ENCODE data around the gene G6PC1. TPM values are rescaled to one million over a fixed set of nuclear protein-coding genes. Genes with fewer than 3 reads are reported as not detected.
A peak's percentile ranks its signal among the peaks of the same experiment; 100 is the strongest.

Gene G6PC1
- total and polyA plus RNA-seq, 2 donors (not counting 1 experiment from before 2014, with no cell fraction given) = not detected

- no peak for TF ChIP-seq EZH2 (IDR thresholded peaks at IDR 0.05; ENCODE audit: borderline replicate concordance, insufficient read depth, low read depth, low read length, poor library complexity, severe bottlenecking)
- no peak for TF ChIP-seq CTCF (IDR thresholded peaks at IDR 0.05)
- no peak overlapping the region for H3K27ac Mint-ChIP-seq
- H3K4me1 ChIP-seq (ENCODE audit: control insufficient read depth in 2 of 2, insufficient read depth in 2 of 2, low read length in 2 of 2) = peaks cover 8 to 10% of the 10 kb centered on the region in 2 donors
- DNase-seq = no peak
- no peak for ATAC-seq (ENCODE audit: low read depth)
- H2AFZ ChIP-seq (ENCODE audit: insufficient read depth, low read depth, low read length, poor library complexity, severe bottlenecking) = no peak overlapping the region
- no peaks in the 10 kb centered on the region for H3K9me3 ChIP-seq (ENCODE audit: control extremely low read depth in 1 of 3, control insufficient read depth in 2 of 3, insufficient read depth in 1 of 3, low read length in 2 of 3)
- intact Hi-C loops (cut with micrococcal nuclease) = no loop called here
- ChIA-PET POLR2A (no interaction called here), CTCF (no interaction called here)
- H3K4me3 Mint-ChIP-seq = no peak overlapping the region
- H3K27me3 Mint-ChIP-seq = peaks cover 7% of the 10 kb centered on the region
- no peak overlapping the region for H3K4me3 ChIP-seq (ENCODE audit: control extremely low read depth in 1 of 5, extremely low read depth in 1 of 5, insufficient read depth in 1 of 5, low read depth in 2 of 5, low read length in 4 of 5)
- H3K4me1 Mint-ChIP-seq = peaks cover 9% of the 10 kb centered on the region
- H3K9ac ChIP-seq (ENCODE audit: low read length) = no peak overlapping the region
- no peaks in the 10 kb centered on the region for H3K36me3 ChIP-seq (replicated peaks in 1 of 2; ENCODE audit: control extremely low read depth in 1 of 2, control insufficient read depth in 1 of 2, extremely low read depth in 1 of 2, insufficient read depth in 2 of 2, low read length in 1 of 2)
- no peak overlapping the region for H3K27ac ChIP-seq (ENCODE audit: low read length in 2 of 2)
- 22% methylated on average over 4 of the region's 5 CpGs for WGBS (ENCODE audit: insufficient coverage)
- no peaks in the 10 kb centered on the region for H4K20me1 ChIP-seq (ENCODE audit: control insufficient read depth, insufficient read depth, low read length, poor library complexity, severe bottlenecking)
- no peaks in the 10 kb centered on the region for H3K27me3 ChIP-seq (replicated peaks in 1 of 4; ENCODE audit: control extremely low read depth in 1 of 4, control insufficient read depth in 3 of 4, insufficient read depth in 4 of 4, low read length in 3 of 4)
- H3K79me2 ChIP-seq (ENCODE audit: control insufficient read depth, insufficient read depth, low read length) = no peaks in the 10 kb centered on the region
- no peak overlapping the region for H3K4me2 ChIP-seq (replicated peaks; ENCODE audit: low read depth, low read length, poor library complexity, severe bottlenecking)
- no peaks in the 10 kb centered on the region for H3K9me3 Mint-ChIP-seq (ENCODE audit: insufficient read depth)
Observed at GRCh38 chr17:42924891-42925290, 24.3 kb downstream of the G6PC1 start.

GRCh38 chr17:42928714-42929496 is 28.3 kb downstream of the G6PC1 start:
- Mint-ChIP-seq H3K9me3 (ENCODE audit: insufficient read depth) (no peaks in the 10 kb centered on the region), H3K27ac (peak overlapping the region; percentile 47), H3K27me3 (no peaks in the 10 kb centered on the region), H3K4me1 (peaks cover 9% of the 10 kb centered on the region), H3K4me3 (no peak overlapping the region)
- H3K9me3 ChIP-seq (ENCODE audit: control extremely low read depth in 1 of 3, control insufficient read depth in 2 of 3, insufficient read depth in 1 of 3, low read length in 2 of 3) = no peaks in the 10 kb centered on the region
- TF ChIP-seq EZH2 (IDR thresholded peaks at IDR 0.05; ENCODE audit: borderline replicate concordance, insufficient read depth, low read depth, low read length, poor library complexity, severe bottlenecking) (no peak), CTCF (IDR thresholded peaks at IDR 0.05) (peak; percentile 66)
- H3K36me3 ChIP-seq (replicated peaks in 1 of 2; ENCODE audit: control extremely low read depth in 1 of 2, control insufficient read depth in 1 of 2, extremely low read depth in 1 of 2, insufficient read depth in 2 of 2, low read length in 1 of 2) = no peaks in the 10 kb centered on the region
- H3K4me1 ChIP-seq (ENCODE audit: control insufficient read depth in 2 of 2, insufficient read depth in 2 of 2, low read length in 2 of 2) = peaks cover 8 to 10% of the 10 kb centered on the region in 2 donors
- ChIA-PET CTCF (interaction anchor here (0.9 to 1.7 kb wide), 4 partner anchors 9 to 209 kb away, joined by 3 to 6 read pairs (median 5); partner anchors contain the start of gene PSME3), POLR2A (interaction anchor here (0.5 kb wide), 1 partner anchor 386 kb away, joined by 5 read pairs; no protein-coding TSS in a partner anchor)
- H2AFZ ChIP-seq (ENCODE audit: insufficient read depth, low read depth, low read length, poor library complexity, severe bottlenecking) = peak overlapping the region; percentile 63
- WGBS (ENCODE audit: insufficient coverage) = 28% methylated on average over 6 of the region's 9 CpGs
- no peak overlapping the region for H3K27ac ChIP-seq (ENCODE audit: low read length in 2 of 2)
- peak; percentile 50 for DNase-seq
- H4K20me1 ChIP-seq (ENCODE audit: control insufficient read depth, insufficient read depth, low read length, poor library complexity, severe bottlenecking) = no peaks in the 10 kb centered on the region
- H3K4me2 ChIP-seq (replicated peaks; ENCODE audit: low read depth, low read length, poor library complexity, severe bottlenecking) = peak overlapping the region; percentile 9
- H3K79me2 ChIP-seq (ENCODE audit: control insufficient read depth, insufficient read depth, low read length) = no peaks in the 10 kb centered on the region
- H3K9ac ChIP-seq (ENCODE audit: low read length) = no peak overlapping the region
- intact Hi-C loops (cut with micrococcal nuclease) = loop anchor here (1.0 kb wide), 1 partner anchor 208 kb away; no protein-coding TSS in a partner anchor
- no peaks in the 10 kb centered on the region for H3K27me3 ChIP-seq (replicated peaks in 1 of 4; ENCODE audit: control extremely low read depth in 1 of 4, control insufficient read depth in 3 of 4, insufficient read depth in 4 of 4, low read length in 3 of 4)
- no peak overlapping the region for H3K4me3 ChIP-seq (ENCODE audit: control extremely low read depth in 1 of 5, extremely low read depth in 1 of 5, insufficient read depth in 1 of 5, low read depth in 2 of 5, low read length in 4 of 5)
- ATAC-seq (ENCODE audit: low read depth) = peak; percentile 78
